Sigmoid colon (tissue), 7 donors: Measurements from ENCODE around the gene SLC27A1. TPM values are rescaled to one million over a fixed set of nuclear protein-coding genes. Genes with fewer than 3 reads are reported as not detected.

Source experiments
- DNase-seq: peaks from one replicate; pipeline ENCODE4 v3.0.0-alpha.2; 2019
- H3K27ac ChIP-seq, 4 donors: fragments of 200-600 bp; sonication (generic); one replicate each; pipeline ENCODE4 v1.5.1; 2016 to 2019; ENCODE audit warnings: mild to moderate bottlenecking in 1 of 4
- H3K27me3 ChIP-seq, 3 donors: fragments of 200-600 bp; sonication (generic); one replicate each; pipeline ENCODE4 v1.5.1; 2019; ENCODE audit warnings: mild to moderate bottlenecking in 1 of 3
- H3K36me3 ChIP-seq, 4 donors: fragments of 200-600 bp; sonication (generic); one replicate each; pipeline ENCODE4 v1.5.1; 2016 to 2019
- H3K4me1 ChIP-seq, 4 donors: fragments of 200-600 bp; sonication (generic); one replicate each; pipeline ENCODE4 v1.5.1; 2017 to 2019
- H3K4me3 ChIP-seq, 4 donors: fragments of 200-600 bp; sonication (generic); one replicate each; pipeline ENCODE4 v1.5.1; 2017 to 2019; ENCODE audit warnings: mild to moderate bottlenecking in 2 of 4, moderate library complexity in 1 of 4
- H3K9me3 ChIP-seq, 4 donors: fragments of 200-600 bp in 3 of 4; sonication (generic) in 3 of 4; one replicate each; pipeline versions ENCODE4 v1.5.1 to v1.6.1; 2013 to 2019
- CTCF ChIP-seq, 4 experiments: fragments of 450-650 bp in 3 of 4; fragments of 200-600 bp in 1 of 4; IDR thresholded peaks; one replicate each; pipeline ENCODE4 v1.5.1; 2016 to 2019; ENCODE audit warnings: antibody characterized with exemption in 4 of 4, mild to moderate bottlenecking in 3 of 4, moderate library complexity in 2 of 4
- EP300 ChIP-seq, 4 donors: sonication (generic); formaldehyde crosslinking; IDR thresholded peaks; one replicate each; pipeline ENCODE4 v1.6.1; 2017; ENCODE audit warnings: antibody characterized with exemption in 4 of 4
- POLR2A ChIP-seq, 2 donors: fragments of 450-650 bp; IDR thresholded peaks; one replicate each; pipeline ENCODE4 v1.6.1; 2016; ENCODE audit warnings: antibody characterized with exemption in 2 of 2, mild to moderate bottlenecking in 2 of 2, moderate library complexity in 2 of 2
- POLR2AphosphoS5 ChIP-seq, 4 donors: sonication (generic); formaldehyde crosslinking; IDR thresholded peaks; one replicate each; pipeline ENCODE4 v1.6.1; 2017; ENCODE audit warnings: antibody characterized with exemption in 4 of 4
- WGBS, 2 donors: extraction: QIAGEN DNeasy Blood & Tissue Kit; methylation state at CpG; one replicate each; pipeline ENCODE4 v1.1.7; 2013; 5-methylcytosine and 5-hydroxymethylcytosine counted together
- intact Hi-C: fragments of 100-400 bp; cut with DNase I; formaldehyde crosslinking; loops from one replicate; pipeline ENCODE4 v1.15.1; 2023
- polyA plus RNA-seq, 3 donors: library from polyadenylated mRNA; stranded (reverse); fragments of 200-250 nt; gene quantifications; one replicate each; pipeline ENCODE4 v1.2.3, GENCODE V29; 2013
- total RNA-seq, 4 donors: library from RNA; depleted of rRNA; stranded (reverse); fragments of >200 nt; gene quantifications; one replicate each; pipeline ENCODE4 v1.1.0, GENCODE V29; 2016
- donor health status: healthy with polysubstance abuse.
- donor health status: Bipolar disorder and iron deficiency.
- donor health status: healthy.

SLC27A1 gene
- total and polyA plus RNA-seq, 7 donors: 0.69 to 23.8 (median 13.2) TPM

- no peak for DNase-seq
- Histone ChIP-seq H3K4me3 (no peak within 1 kb of the TSS), H3K27me3 (peaks cover 8 to 56% (median 46%) of the 10 kb centered on the region in 3 donors), H3K4me1 (peaks cover 0 to 6% (median 3%) of the 10 kb centered on the region in 4 donors), H3K27ac (no peak within 1 kb of the TSS), H3K9me3 (no peaks in the 10 kb centered on the region), H3K36me3 (no peaks in the 10 kb centered on the region)
- WGBS, 2 donors: 83 to 88% methylated on average over 26 of the region's 26 CpGs
- TF ChIP-seq POLR2AphosphoS5 (IDR thresholded peaks at IDR 0.05): no peak
- no peak for TF ChIP-seq EP300 (IDR thresholded peaks at IDR 0.05)
- intact Hi-C loops: loop anchor here (10.0 kb wide), 1 partner anchor 236 kb away; the partner anchor contains the start of gene OCEL1
Observed at GRCh38 chr19:17460372-17461230, 9.7 kb upstream of the SLC27A1 start, which contains the start of gene NXNL1. NXNL1 (minus strand) TSS chr19:17460926; CDS start chr19:17460869, 57 bp downstream.

GRCh38 chr19:17466487-17466850 is 3.9 kb upstream of the SLC27A1 start:
- WGBS, 2 donors: 44 to 52% methylated on average over 6 of the region's 6 CpGs
- intact Hi-C loops: loop anchor here (2.0 to 10.0 kb wide), 5 partner anchors 14 to 242 kb away; partner anchors contain the start of genes CCDC194, OCEL1 and PGLS
- TF ChIP-seq CTCF (IDR thresholded peaks at IDR 0.05) (peak in 1 of 4 experiments; percentile 13), POLR2AphosphoS5 (IDR thresholded peaks at IDR 0.05) (no peak), POLR2A (IDR thresholded peaks at IDR 0.05) (no peak)

GRCh38 chr19:17467471-17468301 is 2.6 kb upstream of the SLC27A1 start:
- DNase-seq: no peak
- H3K27me3 ChIP-seq: no peaks in the 10 kb centered on the region
- no peak for TF ChIP-seq EP300 (IDR thresholded peaks at IDR 0.05)
- no peak for TF ChIP-seq POLR2AphosphoS5 (IDR thresholded peaks at IDR 0.05)
- no peak for TF ChIP-seq POLR2A (IDR thresholded peaks at IDR 0.05)
- TF ChIP-seq CTCF (IDR thresholded peaks at IDR 0.05): no peak
- H3K36me3 ChIP-seq: no peaks in the 10 kb centered on the region
- H3K27ac ChIP-seq: peak overlapping the region; percentile 89 to 91 (median 90)
- H3K4me3 ChIP-seq: no peak overlapping the region
- WGBS, 2 donors: 74 to 79% methylated on average over 12 of the region's 12 CpGs
- H3K4me1 ChIP-seq: peaks cover 0 to 38% (median 30%) of the 10 kb centered on the region in 4 donors
- no peaks in the 10 kb centered on the region for H3K9me3 ChIP-seq
- intact Hi-C loops: loop anchor here (2.0 to 10.0 kb wide), 6 partner anchors 15 to 243 kb away; partner anchors contain the start of genes CCDC194, GTPBP3, OCEL1 and PGLS

More at GRCh38 chr19:17466487-17466850, 3.9 kb upstream of the SLC27A1 start:
- Histone ChIP-seq H3K9me3 (no peaks in the 10 kb centered on the region), H3K4me3 (no peak overlapping the region), H3K27ac (peak overlapping the region in 1 of 4 donors; percentile 49), H3K36me3 (no peaks in the 10 kb centered on the region), H3K4me1 (peaks cover 0 to 32% (median 25%) of the 10 kb centered on the region in 4 donors), H3K27me3 (peaks cover 0 to 2% (median 0%) of the 10 kb centered on the region in 3 donors)
- DNase-seq: no peak

- peak overlapping the region; percentile 89 to 91 (median 90) for H3K27ac ChIP-seq
- H3K4me3 ChIP-seq: peak overlapping the region; percentile 72 to 90 (median 88)
- H3K27me3 ChIP-seq: no peaks in the 10 kb centered on the region
- no peaks in the 10 kb centered on the region for H3K9me3 ChIP-seq
- no peaks in the 10 kb centered on the region for H3K36me3 ChIP-seq
- TF ChIP-seq CTCF (IDR thresholded peaks at IDR 0.05): no peak
- peak; percentile 35 to 56 (median 49) for TF ChIP-seq POLR2AphosphoS5 (IDR thresholded peaks at IDR 0.05)
- intact Hi-C loops: loop anchor here (2.0 to 10.0 kb wide), 3 partner anchors 44 to 244 kb away; partner anchors contain the start of genes GTPBP3, OCEL1 and PGLS
- 73 to 80% methylated on average over 25 of the region's 25 CpGs for WGBS, 2 donors
- H3K4me1 ChIP-seq: peaks cover 0 to 38% (median 30%) of the 10 kb centered on the region in 4 donors
- DNase-seq: peak; percentile 91
Observed at GRCh38 chr19:17468302-17469091, 1.8 kb upstream of the SLC27A1 start.
